GM23248 (cell line): ENCODE measurements around the gene NAT14. TPM values are rescaled to one million over a fixed set of nuclear protein-coding genes. Genes with fewer than 3 reads are reported as not detected.

Experiments used
- DNase-seq: peaks from one replicate; pipeline ENCODE4 v3.0.0-alpha.2; 2015
- H2AFZ ChIP-seq: fragments of 200-600 bp; sonication (generic); 2 replicates; pipeline ENCODE4 v1.6.1; 2016; ENCODE audit warnings: antibody characterized with exemption
- H3F3A ChIP-seq: fragments of 200-600 bp; sonication (generic); 2 replicates; pipeline ENCODE4 v1.6.1; 2016; ENCODE audit warnings: mild to moderate bottlenecking, antibody characterized with exemption, mixed run types; ENCODE audit not compliant: insufficient read depth
- H3K27ac ChIP-seq: fragments of 200-600 bp; sonication (generic); 2 replicates; pipeline ENCODE4 v1.5.1; 2016; ENCODE audit warnings: mild to moderate bottlenecking
- H3K27me3 ChIP-seq: fragments of 200-600 bp; sonication (generic); replicated peaks from 2 replicates; pipeline ENCODE4 v1.6.1; 2016; ENCODE audit warnings: mild to moderate bottlenecking; ENCODE audit not compliant: insufficient read depth
- H3K36me3 ChIP-seq: fragments of 200-600 bp; sonication (generic); 2 replicates; pipeline ENCODE4 v1.6.1; 2016; ENCODE audit warnings: low read depth, mild to moderate bottlenecking
- H3K4me1 ChIP-seq: fragments of 200-600 bp; sonication (generic); 2 replicates; pipeline ENCODE4 v1.6.1; 2016; ENCODE audit warnings: mild to moderate bottlenecking; ENCODE audit not compliant: insufficient read depth
- H3K4me2 ChIP-seq: fragments of 200-600 bp; sonication (generic); one replicate; pipeline ENCODE4 v1.6.1; 2016; ENCODE audit warnings: mild to moderate bottlenecking; ENCODE audit not compliant: unreplicated experiment
- H3K4me3 ChIP-seq: fragments of 200-600 bp; sonication (generic); 2 replicates; pipeline ENCODE4 v1.5.1; 2016; ENCODE audit warnings: mild to moderate bottlenecking
- H3K79me2 ChIP-seq: fragments of 200-600 bp; sonication (generic); 2 replicates; pipeline ENCODE4 v1.6.1; 2016; ENCODE audit warnings: mild to moderate bottlenecking; ENCODE audit not compliant: insufficient read depth
- H3K9ac ChIP-seq: fragments of 200-600 bp; sonication (generic); 2 replicates; pipeline ENCODE4 v1.6.1; 2016; ENCODE audit warnings: mild to moderate bottlenecking
- H3K9me2 ChIP-seq: fragments of 200-600 bp; sonication (generic); 2 replicates; pipeline ENCODE4 v1.6.1; 2016; ENCODE audit warnings: mixed run types, mild to moderate bottlenecking, moderate library complexity; ENCODE audit not compliant: insufficient read depth
- H3K9me3 ChIP-seq: fragments of 200-600 bp; sonication (generic); one replicate; pipeline ENCODE4 v1.6.1; 2017; ENCODE audit warnings: low read depth
- H4K20me1 ChIP-seq: fragments of 200-600 bp; sonication (generic); 2 replicates; pipeline ENCODE4 v1.6.0; 2016; ENCODE audit not compliant: insufficient read depth
- EZH2 ChIP-seq: fragments of 200-600 bp; sonication (generic); IDR thresholded peaks from 2 replicates; pipeline ENCODE4 v1.6.1; 2018; ENCODE audit warnings: antibody characterized with exemption, mild to moderate bottlenecking; ENCODE audit not compliant: insufficient read depth, poor library complexity, severe bottlenecking
- EZH2phosphoT487 ChIP-seq: fragments of 200-600 bp; sonication (generic); IDR thresholded peaks from 2 replicates; pipeline ENCODE4 v1.6.1; 2018; ENCODE audit warnings: antibody characterized with exemption, moderate library complexity, mild to moderate bottlenecking, low read depth; ENCODE audit not compliant: insufficient read depth
- WGBS, 2 experiments: methylation state at CpG; one replicate each; pipeline ENCODE4 v1.1.6; 2015 to 2017; ENCODE audit warnings: low lambda C conversion rate in 2 of 2, low coverage in 1 of 2; ENCODE audit errors: missing lambda C conversion rate in 2 of 2; 5-methylcytosine and 5-hydroxymethylcytosine counted together
- in situ Hi-C: fragments of 300-500 bp; cut with MboI; formaldehyde crosslinking; loops from 2 replicates; pipeline ENCODE4 v1.15.0; 2020
- polyA plus RNA-seq: library from polyadenylated mRNA; unstranded; fragments of >200 nt; fragmentation: Nextera tagmentation; extraction: Ambion mirVana; gene quantifications from 2 replicates; pipeline ENCODE4 v1.2.1, GENCODE V29; 2016
- total RNA-seq: library from RNA; depleted of rRNA; stranded (reverse); fragments of >200 nt; shearing (Covaris generic); gene quantifications from 2 replicates; pipeline ENCODE4 v1.2.3, GENCODE V29; 2014; rRNA removed

NAT14 gene
- total RNA-seq: 13.4 and 13.9 TPM in 2 replicates
- 11.1 and 12.0 TPM in 2 replicates for polyA plus RNA-seq

GRCh38 chr19:55484593-55485438 is at the start of gene NAT14:
Gene NAT14 (plus strand): TSS chr19:55485188. CDS start chr19:55485709, 521 bp downstream.
- Histone ChIP-seq H3K27ac (peak within 1 kb of the TSS; percentile 97), H2AFZ (peak within 1 kb of the TSS; percentile 65)

GRCh38 chr19:55436847-55437246 is 48.1 kb upstream of the NAT14 start:
- H3K79me2 ChIP-seq: no peaks in the 10 kb centered on the region
- H3K27me3 ChIP-seq: peaks cover 19% of the 10 kb centered on the region
- WGBS, 2 experiments: 34 to 39% methylated on average over 8 of the region's 8 CpGs
- H3F3A ChIP-seq: no peaks in the 10 kb centered on the region
- in situ Hi-C loops: no loop called here
- TF ChIP-seq EZH2 (no peak), EZH2phosphoT487 (no peak)
- H3K9ac ChIP-seq: no peak overlapping the region
- H3K4me1 ChIP-seq: no peaks in the 10 kb centered on the region
- H3K9me2 ChIP-seq: no peaks in the 10 kb centered on the region
- no peak overlapping the region for H3K4me3 ChIP-seq
- no peak overlapping the region for H3K27ac ChIP-seq
- H2AFZ ChIP-seq: no peak overlapping the region
- H3K4me2 ChIP-seq: no peak overlapping the region
- H4K20me1 ChIP-seq: no peaks in the 10 kb centered on the region
- H3K36me3 ChIP-seq: no peaks in the 10 kb centered on the region
- no peaks in the 10 kb centered on the region for H3K9me3 ChIP-seq
- DNase-seq: no peak

More at GRCh38 chr19:55484593-55485438, at the start of gene NAT14:
- Histone ChIP-seq H3K79me2 (peaks cover 10% of the 10 kb centered on the region), H3K4me3 (peak within 1 kb of the TSS; percentile 80), H3K9me2 (no peaks in the 10 kb centered on the region), H3K36me3 (no peaks in the 10 kb centered on the region), H3K27me3 (no peaks in the 10 kb centered on the region), H3K9ac (peak within 1 kb of the TSS; percentile 86), H3K9me3 (no peaks in the 10 kb centered on the region), H3K4me2 (peak within 1 kb of the TSS; percentile 81), H3F3A (peaks cover 12% of the 10 kb centered on the region), H3K4me1 (peaks cover 24% of the 10 kb centered on the region), H4K20me1 (no peaks in the 10 kb centered on the region)
- DNase-seq: peak; percentile 77
- 3 to 4% methylated on average over 43 to 68 of the region's 78 CpGs for WGBS, 2 experiments
- in situ Hi-C loops: no loop called here
- TF ChIP-seq EZH2phosphoT487: no peak
- TF ChIP-seq EZH2: no peak

- Histone ChIP-seq H3K79me2 (no peaks in the 10 kb centered on the region), H3K4me1 (no peaks in the 10 kb centered on the region), H3F3A (no peaks in the 10 kb centered on the region), H3K36me3 (no peaks in the 10 kb centered on the region), H3K27me3 (peaks cover 19% of the 10 kb centered on the region), H3K9me2 (no peaks in the 10 kb centered on the region), H3K4me2 (no peak overlapping the region), H3K27ac (no peak overlapping the region), H3K9me3 (no peaks in the 10 kb centered on the region), H3K4me3 (no peak overlapping the region), H2AFZ (no peak overlapping the region), H3K9ac (no peak overlapping the region), H4K20me1 (no peaks in the 10 kb centered on the region)
- 4 to 5% methylated on average over 15 to 17 of the region's 17 CpGs for WGBS, 2 experiments
- peak; percentile 76 for DNase-seq
- in situ Hi-C loops: no loop called here
- no peak for TF ChIP-seq EZH2
- no peak for TF ChIP-seq EZH2phosphoT487
Observed at GRCh38 chr19:55437410-55437809, 47.6 kb upstream of the NAT14 start.

- H3K4me1 ChIP-seq: no peaks in the 10 kb centered on the region
- no peak overlapping the region for H2AFZ ChIP-seq
- TF ChIP-seq EZH2 (no peak), EZH2phosphoT487 (no peak)
- H3K79me2 ChIP-seq: no peaks in the 10 kb centered on the region
- H3K9ac ChIP-seq: no peak overlapping the region
- no peaks in the 10 kb centered on the region for H4K20me1 ChIP-seq
- in situ Hi-C loops: no loop called here
- H3F3A ChIP-seq: no peaks in the 10 kb centered on the region
- DNase-seq: no peak
- H3K9me2 ChIP-seq: no peaks in the 10 kb centered on the region
- 58 to 63% methylated on average over 5 of the region's 5 CpGs for WGBS, 2 experiments
- no peak overlapping the region for H3K4me2 ChIP-seq
- no peaks in the 10 kb centered on the region for H3K36me3 ChIP-seq
- no peak overlapping the region for H3K27ac ChIP-seq
- H3K27me3 ChIP-seq: peaks cover 24% of the 10 kb centered on the region
- H3K4me3 ChIP-seq: no peak overlapping the region
- H3K9me3 ChIP-seq: no peaks in the 10 kb centered on the region
Observed at GRCh38 chr19:55439052-55439451, 45.9 kb upstream of the NAT14 start.
